ENCODE data around the gene GMCL2.

The GMCL2 gene

DNA sequence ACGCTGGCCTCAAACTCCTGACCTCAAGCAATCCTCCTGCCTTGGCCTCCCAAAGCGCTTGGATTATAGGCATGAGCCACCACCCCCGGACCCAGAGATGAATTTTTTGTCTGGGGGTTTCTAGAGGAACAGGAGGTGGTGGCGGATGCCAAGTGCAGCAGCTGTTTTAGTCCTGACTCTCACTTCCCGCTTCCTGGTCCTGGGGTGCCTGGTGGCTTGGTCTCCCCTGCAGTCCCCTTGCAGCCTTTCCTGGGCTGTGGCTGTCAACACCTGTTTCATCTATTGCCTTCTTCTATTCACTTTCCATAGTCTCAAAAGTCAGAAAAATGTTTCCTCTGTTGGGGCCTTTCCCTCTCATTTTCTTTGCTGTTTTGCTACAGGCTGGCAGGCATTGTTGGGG is 27.0 kb downstream of the GMCL2 start:
- TF ChIP-seq, protein P1, sequence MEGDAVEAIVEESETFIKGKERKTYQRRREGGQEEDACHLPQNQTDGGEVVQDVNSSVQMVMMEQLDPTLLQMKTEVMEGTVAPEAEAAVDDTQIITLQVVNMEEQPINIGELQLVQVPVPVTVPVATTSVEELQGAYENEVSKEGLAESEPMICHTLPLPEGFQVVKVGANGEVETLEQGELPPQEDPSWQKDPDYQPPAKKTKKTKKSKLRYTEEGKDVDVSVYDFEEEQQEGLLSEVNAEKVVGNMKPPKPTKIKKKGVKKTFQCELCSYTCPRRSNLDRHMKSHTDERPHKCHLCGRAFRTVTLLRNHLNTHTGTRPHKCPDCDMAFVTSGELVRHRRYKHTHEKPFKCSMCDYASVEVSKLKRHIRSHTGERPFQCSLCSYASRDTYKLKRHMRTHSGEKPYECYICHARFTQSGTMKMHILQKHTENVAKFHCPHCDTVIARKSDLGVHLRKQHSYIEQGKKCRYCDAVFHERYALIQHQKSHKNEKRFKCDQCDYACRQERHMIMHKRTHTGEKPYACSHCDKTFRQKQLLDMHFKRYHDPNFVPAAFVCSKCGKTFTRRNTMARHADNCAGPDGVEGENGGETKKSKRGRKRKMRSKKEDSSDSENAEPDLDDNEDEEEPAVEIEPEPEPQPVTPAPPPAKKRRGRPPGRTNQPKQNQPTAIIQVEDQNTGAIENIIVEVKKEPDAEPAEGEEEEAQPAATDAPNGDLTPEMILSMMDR (conservative IDR thresholded peaks at IDR 0.05; ENCODE audit: control insufficient read depth, insufficient read depth, low read depth, low read length), result no peak
- no peak overlapping the region for H3K4me3 ChIP-seq (ENCODE audit: control insufficient read depth, low read depth, low read length)

DNA sequence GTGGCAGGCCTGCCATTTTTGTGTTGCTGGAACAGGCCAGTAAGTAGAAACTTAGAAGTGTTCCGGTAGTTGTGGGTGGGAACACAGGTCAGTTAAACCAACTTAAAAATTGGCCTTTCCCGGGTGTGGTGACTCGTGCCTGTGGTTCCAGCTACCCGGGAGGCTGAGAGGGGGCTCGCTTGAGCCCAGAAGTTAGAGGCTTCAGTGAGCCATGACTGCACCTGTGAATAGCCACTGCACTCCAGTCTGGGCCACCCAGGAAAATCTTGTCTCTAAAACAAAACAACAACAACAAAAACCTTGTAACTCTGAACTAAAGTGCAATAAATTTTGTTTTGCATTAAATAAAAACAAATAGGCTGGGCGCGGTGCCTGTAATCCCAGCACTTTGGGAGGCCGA is 32.1 kb downstream of the GMCL2 start:
- TF ChIP-seq, protein P1 (conservative IDR thresholded peaks at IDR 0.05; ENCODE audit: control insufficient read depth, insufficient read depth, low read depth, low read length), result no peak
- H3K4me3 ChIP-seq (ENCODE audit: control insufficient read depth, low read depth, low read length), result no peak overlapping the region
- DNase-seq (ENCODE audit: low read depth), result no peak

More for the DNA sequence above, 27.0 kb downstream of the GMCL2 start:
- no peak for DNase-seq (ENCODE audit: low read depth)

DNA sequence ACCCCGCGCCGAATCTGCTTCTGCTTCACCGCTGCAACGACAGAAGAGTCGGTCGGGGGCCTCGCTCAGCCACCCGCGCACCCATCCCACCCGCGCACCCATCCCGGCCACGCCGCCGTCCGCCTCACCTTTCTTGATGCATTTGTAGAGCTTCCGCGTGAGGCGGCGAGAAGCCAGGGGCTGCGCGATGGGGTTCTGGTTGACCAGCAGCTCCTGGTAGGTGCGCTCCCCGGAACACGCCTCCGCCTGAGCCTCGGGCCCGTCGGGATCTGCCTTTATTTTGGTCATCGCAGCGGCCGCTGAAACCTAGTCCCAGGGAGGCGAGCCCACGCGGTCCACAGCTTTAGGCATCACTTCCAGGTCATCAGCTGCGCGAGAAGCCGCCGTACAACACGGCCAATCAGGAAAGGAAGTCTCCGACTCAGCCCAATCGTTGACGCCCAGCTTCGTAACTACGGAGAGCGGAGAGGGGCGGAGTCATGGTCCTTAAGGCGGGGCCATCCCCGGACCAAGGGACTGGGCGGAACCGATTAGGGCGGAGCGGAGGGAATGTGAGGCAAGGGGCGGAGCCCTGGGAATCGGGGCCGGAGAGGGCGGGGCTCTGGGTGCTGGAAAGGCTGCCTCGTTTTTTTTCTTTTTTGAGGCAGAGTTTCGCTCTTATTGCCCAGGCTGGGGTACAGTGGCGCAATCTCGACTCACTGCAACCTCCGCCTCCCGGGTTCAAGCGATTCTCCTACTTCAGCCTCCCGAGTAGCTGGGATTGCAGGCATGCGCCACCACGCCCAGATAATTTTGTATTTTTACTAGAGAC is 33.4 kb downstream of the GMCL2 start, which contains the start of gene NHP2:
Gene NHP2, minus strand, starts transcription at position 356 of the 811 bp plus-strand sequence. Its CDS starts 68 bp downstream, at position 288.
- DNase-seq (ENCODE audit: low read depth), result peak; percentile 99
- TF ChIP-seq, protein P1 (conservative IDR thresholded peaks at IDR 0.05; ENCODE audit: control insufficient read depth, insufficient read depth, low read depth, low read length), result no peak
- H3K4me3 ChIP-seq (ENCODE audit: control insufficient read depth, low read depth, low read length), result peak within 1 kb of the TSS; percentile 97

DNA sequence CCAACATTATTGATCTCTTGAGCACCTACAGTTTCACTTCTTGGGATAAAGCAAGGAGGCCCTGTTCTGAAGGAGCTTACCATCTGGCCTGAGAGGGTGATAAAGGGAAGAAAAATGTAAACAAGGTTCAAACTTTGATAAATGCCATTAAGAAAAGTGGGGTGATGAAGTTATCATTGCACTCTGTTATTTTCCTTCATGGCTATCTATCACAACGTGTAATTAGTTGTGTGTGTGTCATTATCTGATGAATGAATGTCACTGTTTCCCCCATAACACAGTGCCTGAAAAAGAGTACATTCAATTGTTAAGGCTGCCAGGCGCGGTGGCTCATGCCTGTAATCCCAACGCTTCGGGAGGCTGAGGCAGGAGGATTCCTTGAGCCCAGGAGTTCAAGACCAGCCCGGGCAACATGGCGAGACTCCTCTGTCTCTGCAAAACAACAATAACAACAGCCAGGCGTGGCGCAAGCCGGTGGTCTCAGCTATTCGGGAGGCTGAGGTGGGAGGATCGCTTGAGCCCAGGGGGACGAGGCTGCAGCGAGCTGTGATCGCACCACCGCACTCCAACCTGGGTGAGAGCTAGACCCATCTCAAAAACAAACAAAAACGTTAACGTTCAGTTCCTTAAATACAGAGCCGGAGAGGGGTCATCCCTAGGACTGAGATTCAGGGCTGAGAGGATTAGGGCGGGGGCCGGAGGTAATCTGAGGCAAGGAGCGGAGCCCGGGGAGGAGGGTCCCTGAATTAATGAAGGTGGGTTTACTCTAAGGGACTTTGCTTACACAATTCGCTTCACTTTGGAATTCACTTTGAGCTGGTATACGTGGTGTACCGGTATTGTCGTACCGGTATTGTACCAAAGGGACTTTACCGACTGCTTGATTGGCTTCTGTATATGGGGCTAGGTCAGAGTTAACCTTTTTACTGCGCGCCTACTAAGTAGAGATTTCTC is 34.4 kb downstream of the GMCL2 start:
- H3K4me3 ChIP-seq (ENCODE audit: control insufficient read depth, low read depth, low read length), result peak overlapping the region; percentile 97
- TF ChIP-seq, protein P1 (conservative IDR thresholded peaks at IDR 0.05; ENCODE audit: control insufficient read depth, insufficient read depth, low read depth, low read length), result no peak
- no peak for DNase-seq (ENCODE audit: low read depth)

DNA sequence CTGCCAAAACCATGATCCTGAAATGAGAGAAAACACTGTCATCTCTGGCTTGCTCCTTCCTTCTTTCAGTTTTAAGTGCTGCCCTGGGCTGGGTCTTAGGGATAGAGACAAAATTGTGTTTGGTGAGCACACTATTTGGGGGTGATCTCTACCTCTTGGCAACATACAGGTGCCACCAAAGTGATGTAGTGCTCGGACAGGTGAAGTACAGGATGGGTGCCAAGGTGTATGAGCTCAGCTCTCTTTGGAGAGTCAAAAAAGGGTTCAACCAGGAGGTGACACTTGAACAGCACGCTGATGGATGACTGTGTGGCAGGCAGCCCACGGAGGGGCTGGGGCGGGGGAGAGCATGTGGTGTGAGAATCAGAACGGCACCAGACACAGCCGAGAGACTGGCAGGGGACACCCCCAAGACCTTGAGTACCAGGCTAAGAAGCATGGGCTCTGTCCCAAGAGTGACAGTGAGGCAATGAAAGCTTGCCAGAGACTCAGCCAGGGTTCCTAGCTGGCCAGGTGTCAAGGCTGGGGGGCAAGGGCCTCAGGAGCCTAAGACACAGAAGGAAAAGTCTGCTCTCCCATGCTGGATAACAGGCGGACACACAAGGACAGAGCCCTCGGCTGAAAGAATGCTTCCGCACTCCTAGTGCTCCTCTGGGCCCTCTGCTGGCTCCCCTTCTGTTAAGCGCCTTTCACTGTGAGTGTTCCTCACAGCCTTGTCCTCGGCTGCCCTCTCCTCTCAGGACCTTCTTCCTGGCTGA is 36.0 kb downstream of the GMCL2 start:
- peak; percentile 35 for DNase-seq (ENCODE audit: low read depth)

More for the DNA sequence above, 36.0 kb downstream of the GMCL2 start:
- H3K4me3 ChIP-seq (ENCODE audit: control insufficient read depth, low read depth, low read length), result no peak overlapping the region
- TF ChIP-seq, protein P1 (conservative IDR thresholded peaks at IDR 0.05; ENCODE audit: control insufficient read depth, insufficient read depth, low read depth, low read length), result peak; percentile 13
